GM19452 (cell line): ENCODE measurements around the gene CDK8.

Experiments
- ATAC-seq: cut with Tn5 transposase; IDR thresholded peaks from one replicate; pipeline ENCODE4 v1.9.1; 2021; ENCODE audit not compliant: unreplicated experiment

CDK8 gene

DNA sequence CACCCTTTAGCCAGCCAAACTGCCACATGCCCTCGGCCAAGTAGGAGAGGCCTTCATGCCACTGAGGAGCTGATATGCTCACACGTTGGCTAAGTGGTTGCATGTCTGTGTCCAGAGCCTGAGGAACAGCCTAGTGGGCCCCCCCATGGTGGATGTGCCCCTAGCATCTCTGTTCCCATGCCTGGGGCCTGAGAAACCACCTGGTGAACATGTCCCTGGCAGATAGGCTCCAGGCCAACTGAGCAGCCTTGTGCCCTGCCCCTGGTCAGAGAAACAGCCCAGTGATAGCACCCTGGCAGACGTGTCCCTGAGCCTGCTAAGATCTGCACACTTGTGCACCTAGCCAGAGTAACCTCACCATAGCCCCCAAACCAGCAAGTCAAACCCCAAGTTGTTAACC, 181.7 kb downstream of the CDK8 start:
- no peak for ATAC-seq

DNA sequence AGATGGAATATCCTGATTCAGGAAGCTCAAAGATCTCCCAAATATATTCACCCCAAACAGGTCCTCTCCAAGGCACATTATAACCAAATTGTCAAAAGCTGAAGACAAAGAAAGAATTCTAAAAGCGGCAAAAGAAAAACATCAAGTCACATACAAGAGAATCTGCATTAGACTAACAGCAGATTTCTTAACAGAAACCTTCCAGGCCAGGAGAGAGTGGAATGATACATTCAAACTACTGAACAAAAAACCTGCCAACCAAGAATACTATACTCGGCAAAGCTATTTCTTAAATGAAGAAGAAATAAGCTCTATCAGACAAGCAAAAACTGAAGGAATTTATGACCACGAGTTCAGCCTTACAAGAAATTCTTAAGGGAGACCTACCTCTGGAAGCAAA, 183.0 kb downstream of the CDK8 start:
- no peak for ATAC-seq

DNA sequence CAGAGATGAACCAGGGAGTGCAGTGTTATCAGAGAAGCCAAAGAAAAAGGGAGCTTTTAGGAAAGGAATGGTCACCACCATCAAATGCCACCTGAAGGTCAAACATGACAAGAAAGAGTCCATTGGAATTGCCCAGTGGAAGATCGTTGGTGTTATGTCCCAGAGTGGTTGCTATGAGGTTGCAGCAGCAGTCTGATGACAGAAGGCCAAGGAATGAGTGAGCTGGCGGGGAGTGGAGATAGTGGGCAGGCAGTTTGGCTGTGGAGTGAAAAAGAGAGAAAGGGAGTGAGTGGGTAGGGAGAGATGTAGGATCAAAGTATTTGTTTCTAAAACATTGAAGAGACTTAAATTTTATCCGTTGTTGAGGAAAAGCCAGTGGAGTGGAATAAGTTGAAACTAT, 186.2 kb downstream of the CDK8 start:
- no peak for ATAC-seq

DNA sequence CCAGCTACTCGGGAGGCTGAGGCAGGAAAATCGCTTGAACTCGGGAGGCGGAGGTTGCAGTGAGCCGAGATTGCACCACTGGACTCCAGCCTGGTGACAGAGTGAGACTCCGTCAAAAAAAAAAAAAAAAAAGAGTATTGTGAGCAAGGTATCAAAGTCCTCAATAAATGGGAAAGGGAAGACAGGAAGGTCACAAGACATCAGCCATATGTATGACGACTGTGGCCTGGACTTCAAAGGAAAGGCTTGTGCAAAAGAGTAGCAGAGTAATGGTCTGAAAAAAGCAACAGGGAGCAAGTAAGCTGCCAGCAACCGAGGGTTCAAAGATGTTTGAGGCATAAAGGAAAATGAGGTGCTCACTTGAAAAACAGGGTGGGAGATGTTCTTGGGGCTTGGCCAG, 187.5 kb downstream of the CDK8 start:
- no peak for ATAC-seq

DNA sequence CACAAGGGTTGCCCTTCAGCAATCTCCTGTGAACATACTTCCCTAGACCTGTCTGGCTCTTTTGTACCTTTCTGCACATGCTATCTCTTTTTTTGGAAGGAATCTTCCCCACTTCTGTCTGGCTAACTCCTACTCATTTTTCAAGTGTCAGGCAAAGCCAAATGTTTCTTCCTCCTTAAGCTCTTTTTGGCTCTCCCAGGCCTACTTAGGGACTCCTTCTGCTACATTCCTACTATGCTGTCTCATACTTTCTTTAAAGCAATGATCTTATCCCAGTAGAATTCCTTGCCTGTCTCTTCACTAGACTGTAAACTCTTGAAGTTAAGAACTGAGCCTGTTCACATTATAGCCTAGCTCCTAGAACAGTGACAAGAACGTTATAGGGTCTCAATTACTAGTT, 188.6 kb downstream of the CDK8 start:
- ATAC-seq = no peak

DNA sequence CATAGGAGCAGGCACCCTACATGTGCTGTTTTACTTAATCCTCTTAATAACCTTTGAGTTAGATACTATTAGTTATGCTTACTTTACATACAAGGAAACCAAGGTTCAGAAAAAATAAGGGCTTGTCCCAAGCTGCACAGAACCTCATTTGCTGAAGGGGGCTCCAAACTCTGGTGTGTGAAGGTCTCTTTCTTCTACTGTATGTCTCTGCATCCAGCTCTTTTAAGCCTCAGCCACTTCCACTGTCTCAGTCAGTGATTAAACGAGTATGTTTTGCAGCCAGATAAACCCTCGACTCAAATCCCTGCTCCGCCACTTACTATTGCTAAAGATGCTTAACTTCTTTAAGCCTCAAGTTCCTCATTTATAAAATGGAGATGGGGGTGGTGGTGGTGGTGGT, 191.2 kb downstream of the CDK8 start:
- ATAC-seq = no peak

DNA sequence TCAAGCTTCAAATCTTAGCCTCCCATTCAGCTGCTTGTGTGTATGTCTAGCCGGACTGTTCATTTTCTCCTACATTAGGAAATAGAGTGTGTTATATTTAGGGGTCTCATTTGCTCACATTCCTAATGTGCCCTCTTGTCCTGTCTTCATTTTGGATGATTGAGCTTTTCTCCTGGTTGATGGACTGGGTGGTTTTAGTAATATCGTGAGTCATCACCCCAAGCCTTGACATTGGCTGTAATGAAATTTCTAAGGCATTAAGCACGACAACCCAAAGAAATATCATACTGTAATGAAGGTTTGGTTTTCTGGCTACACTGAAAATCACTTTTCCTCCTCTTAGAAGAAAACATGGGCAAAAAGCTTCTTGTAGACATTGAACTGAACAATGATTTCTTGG, 192.8 kb downstream of the CDK8 start:
- no peak for ATAC-seq

DNA sequence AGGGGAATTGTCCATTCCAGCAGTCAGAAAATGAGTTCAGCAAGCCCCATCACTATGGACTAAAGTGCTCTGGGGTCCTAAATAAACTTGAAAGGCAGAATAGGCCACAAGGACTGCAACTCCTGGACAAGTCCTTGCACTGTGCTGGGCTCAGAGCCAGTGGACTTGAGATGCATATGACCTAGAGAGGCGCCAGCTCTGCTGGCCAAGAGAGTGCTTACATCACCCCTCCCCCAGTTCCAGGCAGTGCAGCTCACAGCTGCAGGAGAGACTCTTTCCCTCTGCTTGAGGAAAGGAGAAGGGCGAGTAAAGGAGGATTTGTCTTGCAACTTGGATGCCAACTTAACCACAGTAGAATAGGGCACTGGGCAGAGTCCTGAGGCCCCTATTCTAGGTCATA, 194.1 kb downstream of the CDK8 start:
- ATAC-seq = no peak

DNA sequence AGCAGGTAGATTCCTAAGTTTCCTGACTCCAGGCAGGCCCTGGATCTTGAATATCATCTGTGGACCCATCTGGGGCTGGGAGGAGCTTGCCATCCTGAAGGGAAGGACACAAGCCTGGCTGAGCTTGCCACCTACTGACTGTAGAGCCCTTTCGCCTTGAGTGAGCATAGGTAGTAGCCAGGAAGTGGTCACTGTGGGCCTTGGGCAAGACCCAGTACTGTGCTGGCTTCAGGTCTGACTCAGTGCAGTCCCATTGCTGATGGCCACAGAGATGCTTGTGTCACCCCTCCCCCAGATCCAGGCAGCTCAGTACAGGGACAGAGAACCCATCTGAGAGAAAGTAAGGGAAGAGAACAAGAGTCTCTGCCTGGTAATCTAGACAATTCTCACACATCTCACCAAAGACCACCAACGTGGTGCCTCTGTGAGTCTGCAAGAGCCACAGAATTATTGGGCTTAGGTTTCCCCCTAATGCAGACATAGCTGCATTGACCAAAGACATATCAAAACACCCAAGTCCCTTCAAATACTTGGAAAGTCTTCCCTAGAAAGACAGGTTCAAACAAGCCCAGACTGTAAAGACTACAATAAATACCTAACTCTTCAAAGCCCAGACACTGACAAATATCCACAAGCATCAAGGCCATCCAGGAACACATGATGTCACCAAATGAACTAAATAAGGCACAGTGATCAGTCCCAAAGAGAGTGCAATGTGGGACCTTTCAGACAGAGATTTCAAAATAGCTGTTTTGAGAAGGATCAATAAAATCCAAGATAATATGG, 195.3 kb downstream of the CDK8 start:
- ATAC-seq = no peak
